ENCODE results near the gene CISD3. TPM values are rescaled to one million over a fixed set of nuclear protein-coding genes. Genes with fewer than 3 reads are reported as not detected.

Gene CISD3
- total RNA-seq, 4 donors from 2014 or later: 6.8 to 12.7 (median 10.1) TPM

- no peak overlapping the region for H3K27ac ChIP-seq
- no peak for DNase-seq (ENCODE audit: low spot score in 2 of 2)
- H3K36me3 ChIP-seq: no peaks in the 10 kb centered on the region
- H3K4me3 ChIP-seq: no peak overlapping the region
- H3K4me1 ChIP-seq: peaks cover 12% of the 10 kb centered on the region
- no peaks in the 10 kb centered on the region for H3K9me3 ChIP-seq
- TF ChIP-seq EP300 (IDR thresholded peaks at IDR 0.05): no peak
- TF ChIP-seq CTCF (IDR thresholded peaks at IDR 0.05): no peak
- TF ChIP-seq POLR2AphosphoS5 (IDR thresholded peaks at IDR 0.05): no peak
- no peak for TF ChIP-seq POLR2A (IDR thresholded peaks at IDR 0.05)
- 93% methylated on average over 4 of the region's 4 CpGs for WGBS
- no peaks in the 10 kb centered on the region for H3K27me3 ChIP-seq
Measured at GRCh38 chr17:38691154-38691553, 39.0 kb upstream of the CISD3 start.

GRCh38 chr17:38693700-38694329 lies 36.3 kb upstream of the CISD3 start:
- peak overlapping the region; percentile 65 for H3K27ac ChIP-seq
- H3K9me3 ChIP-seq: no peaks in the 10 kb centered on the region
- peaks cover 12% of the 10 kb centered on the region for H3K4me1 ChIP-seq
- H3K27me3 ChIP-seq: no peaks in the 10 kb centered on the region
- WGBS: 31% methylated on average over 12 of the region's 12 CpGs
- DNase-seq (ENCODE audit: low spot score in 2 of 2): peak; percentile 85 to 90
- H3K36me3 ChIP-seq: no peaks in the 10 kb centered on the region
- no peak for TF ChIP-seq CTCF (IDR thresholded peaks at IDR 0.05)
- no peak for TF ChIP-seq POLR2AphosphoS5 (IDR thresholded peaks at IDR 0.05)
- no peak for TF ChIP-seq EP300 (IDR thresholded peaks at IDR 0.05)
- no peak for TF ChIP-seq POLR2A (IDR thresholded peaks at IDR 0.05)
- H3K4me3 ChIP-seq: no peak overlapping the region

GRCh38 chr17:38697061-38697820 lies 32.9 kb upstream of the CISD3 start:
- peaks cover 29% of the 10 kb centered on the region for H3K4me1 ChIP-seq
- H3K36me3 ChIP-seq: no peaks in the 10 kb centered on the region
- DNase-seq (ENCODE audit: low spot score in 2 of 2): no peak
- 89% methylated on average over 4 of the region's 4 CpGs for WGBS
- no peak for TF ChIP-seq POLR2AphosphoS5 (IDR thresholded peaks at IDR 0.05)
- TF ChIP-seq CTCF (IDR thresholded peaks at IDR 0.05): no peak
- no peak for TF ChIP-seq POLR2A (IDR thresholded peaks at IDR 0.05)
- no peak for TF ChIP-seq EP300 (IDR thresholded peaks at IDR 0.05)
- no peak overlapping the region for H3K27ac ChIP-seq
- H3K4me3 ChIP-seq: no peak overlapping the region
- H3K9me3 ChIP-seq: no peaks in the 10 kb centered on the region
- no peaks in the 10 kb centered on the region for H3K27me3 ChIP-seq

- Histone ChIP-seq H3K27ac (no peak overlapping the region), H3K4me3 (no peak overlapping the region), H3K27me3 (no peaks in the 10 kb centered on the region), H3K4me1 (peaks cover 35% of the 10 kb centered on the region), H3K9me3 (no peaks in the 10 kb centered on the region), H3K36me3 (no peaks in the 10 kb centered on the region)
- DNase-seq (ENCODE audit: low spot score in 2 of 2): no peak
- TF ChIP-seq POLR2A (IDR thresholded peaks at IDR 0.05) (no peak), EP300 (IDR thresholded peaks at IDR 0.05) (no peak), POLR2AphosphoS5 (IDR thresholded peaks at IDR 0.05) (no peak), CTCF (IDR thresholded peaks at IDR 0.05) (no peak)
- 86% methylated on average over 5 of the region's 5 CpGs for WGBS
Measured at GRCh38 chr17:38698760-38699159, 31.4 kb upstream of the CISD3 start.

- Histone ChIP-seq H3K27ac (peak overlapping the region; percentile 90), H3K36me3 (no peaks in the 10 kb centered on the region), H3K27me3 (no peaks in the 10 kb centered on the region), H3K4me1 (peaks cover 46% of the 10 kb centered on the region), H3K4me3 (peak overlapping the region; percentile 85), H3K9me3 (no peaks in the 10 kb centered on the region)
- DNase-seq (ENCODE audit: low spot score in 2 of 2): peak; percentile 65 to 84
- TF ChIP-seq POLR2AphosphoS5 (IDR thresholded peaks at IDR 0.05) (no peak), EP300 (IDR thresholded peaks at IDR 0.05) (no peak), POLR2A (IDR thresholded peaks at IDR 0.05) (no peak), CTCF (IDR thresholded peaks at IDR 0.05) (no peak)
- 4% methylated on average over 11 of the region's 25 CpGs for WGBS
Measured at GRCh38 chr17:38701504-38702165, 28.5 kb upstream of the CISD3 start.
